Measurements from ENCODE around the gene SMTN. TPM values are rescaled to one million over a fixed set of nuclear protein-coding genes. Genes with fewer than 3 reads are reported as not detected.

Gene SMTN
- total RNA-seq, 1 experiment from 2014 or later, result 80.2 TPM

DNA sequence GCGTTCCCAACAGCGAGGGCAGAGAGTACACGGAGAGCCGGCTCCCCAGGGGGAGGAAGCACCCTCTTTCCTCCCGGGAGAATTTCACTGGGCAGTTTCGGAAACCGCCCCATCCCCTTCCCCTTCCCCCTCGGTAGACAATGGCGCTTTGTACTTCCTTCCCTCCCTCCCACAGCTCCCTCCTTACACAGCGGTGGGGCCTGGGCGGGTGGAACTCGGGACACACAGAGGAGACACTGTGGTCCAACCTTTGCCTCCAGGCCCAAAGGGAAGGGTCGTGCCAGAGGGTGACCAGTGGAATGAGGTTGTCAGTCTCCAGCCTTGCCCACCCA lies 4.3 kb downstream of the SMTN start:
- ChIA-PET POLR2A (interaction anchor here (0.6 to 7.7 kb wide), 11 partner anchors 17 to 140 kb away, joined by 3 to 99 read pairs (median 6); partner anchors contain the start of genes MORC2, SELENOM and TUG1), CTCF (interaction anchor here (0.6 to 4.4 kb wide), 19 partner anchors 10 to 177 kb away, joined by 3 to 28 read pairs (median 5); partner anchors contain the start of gene MORC2)
- Mint-ChIP-seq H3K36me3 (ENCODE audit: insufficient read depth, unreplicated experiment) (peaks cover 5% of the 10 kb centered on the region), H3K9me3 (ENCODE audit: unreplicated experiment) (no peaks in the 10 kb centered on the region), H3K27me3 (ENCODE audit: insufficient read depth, unreplicated experiment) (no peaks in the 10 kb centered on the region), H3K27ac (ENCODE audit: low read depth, unreplicated experiment) (peak overlapping the region; percentile 93), H3K4me3 (ENCODE audit: unreplicated experiment) (peak overlapping the region; percentile 79), H3K4me1 (ENCODE audit: insufficient read depth, unreplicated experiment) (peaks cover 28% of the 10 kb centered on the region)
- no peak for DNase-seq (ENCODE audit: unreplicated experiment)
- BruUV-seq (replicated peaks), result no TSS peak
- TF ChIP-seq, protein P1, sequence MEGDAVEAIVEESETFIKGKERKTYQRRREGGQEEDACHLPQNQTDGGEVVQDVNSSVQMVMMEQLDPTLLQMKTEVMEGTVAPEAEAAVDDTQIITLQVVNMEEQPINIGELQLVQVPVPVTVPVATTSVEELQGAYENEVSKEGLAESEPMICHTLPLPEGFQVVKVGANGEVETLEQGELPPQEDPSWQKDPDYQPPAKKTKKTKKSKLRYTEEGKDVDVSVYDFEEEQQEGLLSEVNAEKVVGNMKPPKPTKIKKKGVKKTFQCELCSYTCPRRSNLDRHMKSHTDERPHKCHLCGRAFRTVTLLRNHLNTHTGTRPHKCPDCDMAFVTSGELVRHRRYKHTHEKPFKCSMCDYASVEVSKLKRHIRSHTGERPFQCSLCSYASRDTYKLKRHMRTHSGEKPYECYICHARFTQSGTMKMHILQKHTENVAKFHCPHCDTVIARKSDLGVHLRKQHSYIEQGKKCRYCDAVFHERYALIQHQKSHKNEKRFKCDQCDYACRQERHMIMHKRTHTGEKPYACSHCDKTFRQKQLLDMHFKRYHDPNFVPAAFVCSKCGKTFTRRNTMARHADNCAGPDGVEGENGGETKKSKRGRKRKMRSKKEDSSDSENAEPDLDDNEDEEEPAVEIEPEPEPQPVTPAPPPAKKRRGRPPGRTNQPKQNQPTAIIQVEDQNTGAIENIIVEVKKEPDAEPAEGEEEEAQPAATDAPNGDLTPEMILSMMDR (IDR thresholded peaks at IDR 0.05; ENCODE audit: unreplicated experiment), result no peak
- intact Hi-C loops (cut with micrococcal nuclease), result loop anchor here (1.0 to 2.0 kb wide), 2 partner anchors 137 to 323 kb away; no protein-coding TSS in a partner anchor

GRCh38 chr22:31085928-31086327 lies 4.8 kb downstream of the SMTN start:
- CTCF ChIA-PET, result interaction anchor here (0.6 to 4.4 kb wide), 11 partner anchors 18 to 177 kb away, joined by 3 to 28 read pairs (median 6); partner anchors contain the start of gene MORC2
- Mint-ChIP-seq H3K4me1 (ENCODE audit: insufficient read depth, unreplicated experiment) (peaks cover 28% of the 10 kb centered on the region), H3K27ac (ENCODE audit: low read depth, unreplicated experiment) (peak overlapping the region; percentile 93), H3K27me3 (ENCODE audit: insufficient read depth, unreplicated experiment) (no peaks in the 10 kb centered on the region), H3K4me3 (ENCODE audit: unreplicated experiment) (peak overlapping the region; percentile 79), H3K36me3 (ENCODE audit: insufficient read depth, unreplicated experiment) (peaks cover 5% of the 10 kb centered on the region), H3K9me3 (ENCODE audit: unreplicated experiment) (no peaks in the 10 kb centered on the region)
- POLR2A ChIA-PET, result interaction anchor here (1.6 to 7.7 kb wide), 4 partner anchors 24 to 136 kb away, joined by 9 to 99 read pairs (median 46); partner anchors contain the start of genes MORC2 and TUG1
- TF ChIP-seq, protein P1 (IDR thresholded peaks at IDR 0.05; ENCODE audit: unreplicated experiment), result no peak
- intact Hi-C loops (cut with micrococcal nuclease), result loop anchor here (1.0 to 2.0 kb wide), 2 partner anchors 138 to 323 kb away; no protein-coding TSS in a partner anchor
- BruUV-seq (replicated peaks), result no TSS peak
- DNase-seq (ENCODE audit: unreplicated experiment), result no peak

GRCh38 chr22:31086703-31087330 lies 5.7 kb downstream of the SMTN start:
- no peak for DNase-seq (ENCODE audit: unreplicated experiment)
- TF ChIP-seq, protein P1 (IDR thresholded peaks at IDR 0.05; ENCODE audit: unreplicated experiment), result no peak
- Mint-ChIP-seq H3K27ac (ENCODE audit: low read depth, unreplicated experiment) (no peak overlapping the region), H3K36me3 (ENCODE audit: insufficient read depth, unreplicated experiment) (peaks cover 5% of the 10 kb centered on the region), H3K27me3 (ENCODE audit: insufficient read depth, unreplicated experiment) (no peaks in the 10 kb centered on the region), H3K4me1 (ENCODE audit: insufficient read depth, unreplicated experiment) (peaks cover 24% of the 10 kb centered on the region), H3K4me3 (ENCODE audit: unreplicated experiment) (no peak overlapping the region), H3K9me3 (ENCODE audit: unreplicated experiment) (no peaks in the 10 kb centered on the region)
- ChIA-PET POLR2A (interaction anchor here (7.7 kb wide), 1 partner anchor 118 kb away, joined by 99 read pairs; the partner anchor contains the start of genes MORC2 and TUG1), CTCF (interaction anchor here (0.7 to 3.4 kb wide), 6 partner anchors 50 to 306 kb away, joined by 3 to 19 read pairs (median 6); partner anchors contain the start of gene MORC2)
- no TSS peak for BruUV-seq (replicated peaks)
- intact Hi-C loops (cut with micrococcal nuclease), result no loop called here

DNA sequence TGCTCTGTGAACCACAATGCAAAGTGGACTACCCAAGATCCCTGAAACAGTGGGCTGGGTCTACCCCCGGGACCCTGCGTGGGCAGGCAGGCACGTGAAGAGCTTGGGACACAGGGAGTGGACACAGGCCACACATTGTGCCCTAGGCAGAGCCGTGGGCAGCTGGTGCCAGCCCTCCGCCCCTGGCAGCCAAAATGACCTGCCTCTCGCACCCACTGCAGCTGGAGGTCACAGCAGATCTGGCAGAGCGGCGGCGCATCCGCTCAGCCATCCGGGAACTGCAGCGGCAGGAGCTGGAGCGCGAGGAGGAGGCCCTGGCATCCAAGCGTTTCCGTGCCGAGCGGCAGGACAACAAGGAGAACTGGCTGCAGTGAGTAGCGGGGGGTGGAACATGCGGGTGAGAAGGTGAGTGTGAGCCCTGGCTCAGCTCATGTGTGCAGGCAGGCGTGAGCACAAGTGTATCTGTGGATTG lies 6.7 kb downstream of the SMTN start:
- Mint-ChIP-seq H3K27ac (ENCODE audit: low read depth, unreplicated experiment) (no peak overlapping the region), H3K36me3 (ENCODE audit: insufficient read depth, unreplicated experiment) (peaks cover 5% of the 10 kb centered on the region), H3K9me3 (ENCODE audit: unreplicated experiment) (no peaks in the 10 kb centered on the region), H3K4me1 (ENCODE audit: insufficient read depth, unreplicated experiment) (peaks cover 14% of the 10 kb centered on the region), H3K4me3 (ENCODE audit: unreplicated experiment) (no peak overlapping the region), H3K27me3 (ENCODE audit: insufficient read depth, unreplicated experiment) (no peaks in the 10 kb centered on the region)
- TF ChIP-seq, protein P1 (IDR thresholded peaks at IDR 0.05; ENCODE audit: unreplicated experiment), result no peak
- intact Hi-C loops (cut with micrococcal nuclease), result no loop called here
- no peak for DNase-seq (ENCODE audit: unreplicated experiment)
- ChIA-PET POLR2A (no interaction called here), CTCF (interaction anchor here (0.6 to 3.1 kb wide), 6 partner anchors 11 to 307 kb away, joined by 3 to 12 read pairs (median 4); no protein-coding TSS in a partner anchor)
- no TSS peak for BruUV-seq (replicated peaks)

All from MCF 10A (cell line).